H1 (cell line): ENCODE data around the gene NR1H2. TPM values are rescaled to one million over a fixed set of nuclear protein-coding genes. Genes with fewer than 3 reads are reported as not detected.

ENCODE experiments used
- CTCF ChIA-PET: fragments of 300-600 bp; sonication (Branson Sonifier 250); formaldehyde crosslinking; loops from one replicate; lab custom pipeline; 2021; ENCODE audit not compliant: partially characterized antibody; lab: Charles Lee
- POLR2A ChIA-PET: fragments of 300-600 bp; sonication (Branson Sonifier 250); formaldehyde crosslinking; loops from one replicate; lab custom pipeline; 2021; ENCODE audit warnings: inconsistent platforms; ENCODE audit not compliant: partially characterized antibody; lab: Charles Lee
- DNase-seq, 2 experiments: peaks; one replicate each; pipeline versions ENCODE4 v3.0.0 to v3.0.0-alpha.2; 2010 to 2022; ENCODE audit warnings: low spot score in 2 of 2, low read depth in 1 of 2, mixed read lengths in 1 of 2
- FAIRE-seq: peaks from 2 replicates; lab custom pipeline; 2011; peaks lifted over from hg19 to GRCh38; lab: Jason Lieb, UNC
- H2AFZ ChIP-seq: 2 replicates; pipeline ENCODE4 v1.8.1; 2012; ENCODE audit warnings: low read length, inconsistent platforms
- H2AK5ac ChIP-seq: 2 replicates; pipeline ENCODE4 v1.6.1; 2013; ENCODE audit warnings: low read depth, low read length
- H2BK120ac ChIP-seq: replicated peaks from 2 replicates; pipeline ENCODE3; 2013; ENCODE audit warnings: low read depth, low read length, inconsistent platforms
- H2BK12ac ChIP-seq: 2 replicates; pipeline ENCODE4 v1.6.1; 2013; ENCODE audit warnings: low read depth, low read length
- H2BK15ac ChIP-seq: 2 replicates; pipeline ENCODE4 v1.6.1; 2013; ENCODE audit warnings: low read length
- H2BK20ac ChIP-seq: 2 replicates; pipeline ENCODE4 v1.6.1; 2013; ENCODE audit warnings: low read length
- H2BK5ac ChIP-seq: 2 replicates; pipeline ENCODE4 v1.6.1; 2013; ENCODE audit warnings: low read depth, low read length
- H3K14ac ChIP-seq: 2 replicates; pipeline ENCODE4 v1.6.1; 2013; ENCODE audit warnings: inconsistent platforms; ENCODE audit not compliant: insufficient read length
- H3K18ac ChIP-seq: 2 replicates; pipeline ENCODE4 v1.6.1; 2013; ENCODE audit warnings: low read length; ENCODE audit errors: extremely low read depth
- H3K23ac ChIP-seq: 2 replicates; pipeline ENCODE4 v1.6.1; 2013; ENCODE audit warnings: inconsistent platforms; ENCODE audit not compliant: insufficient read length
- H3K23me2 ChIP-seq: 2 replicates; pipeline ENCODE4 v1.6.1; 2013; ENCODE audit warnings: low read depth, low read length
- H3K27ac ChIP-seq: 2 replicates; pipeline ENCODE4 v1.6.1; 2011; ENCODE audit warnings: low read depth, low read length, inconsistent platforms
- H3K27me3 ChIP-seq, 4 experiments: replicated peaks in 1 of 4; 1 replicate in 1 of 4; 2 replicates in 3 of 4; pipeline versions ENCODE4 v1.6.1 to v1.8.1; 2011 to 2013; ENCODE audit warnings: low read length in 3 of 4, mild to moderate bottlenecking in 3 of 4, inconsistent platforms in 2 of 4, mixed read lengths in 2 of 4, moderate library complexity in 1 of 4; ENCODE audit not compliant: control insufficient read depth in 3 of 4, insufficient read depth in 3 of 4; ENCODE audit errors: extremely low read depth in 1 of 4
- H3K36me3 ChIP-seq, 4 experiments: 2 replicates each; pipeline versions ENCODE4 v1.6.1 to v1.8.1; 2011 to 2013; ENCODE audit warnings: mild to moderate bottlenecking in 4 of 4, low read length in 3 of 4, moderate library complexity in 2 of 4, control low read depth in 1 of 4, inconsistent platforms in 1 of 4; ENCODE audit not compliant: insufficient read depth in 4 of 4, control insufficient read depth in 2 of 4
- H3K4ac ChIP-seq: replicated peaks from 2 replicates; pipeline ENCODE3; 2013; ENCODE audit warnings: low read length, low read depth, mixed read lengths, inconsistent platforms; ENCODE audit not compliant: insufficient read length
- H3K4me1 ChIP-seq, 4 experiments: replicated peaks in 1 of 4; 1 replicate in 1 of 4; 2 replicates in 3 of 4; pipeline versions ENCODE4 v1.6.1 to v1.8.1; 2011 to 2013; ENCODE audit warnings: low read length in 3 of 4, inconsistent platforms in 2 of 4, mixed read lengths in 1 of 4; ENCODE audit not compliant: insufficient read depth in 4 of 4, control insufficient read depth in 3 of 4
- H3K4me2 ChIP-seq, 2 experiments: 2 replicates each; pipeline versions ENCODE4 v1.6.1 to v1.8.1; 2011 to 2013; ENCODE audit warnings: low read depth in 2 of 2, low read length in 2 of 2, control low read depth in 1 of 2, inconsistent platforms in 1 of 2, mild to moderate bottlenecking in 1 of 2; ENCODE audit not compliant: insufficient read depth in 1 of 2
- H3K4me3 ChIP-seq, 4 experiments: fragments of 200-600, 300-600 bp in 1 of 4; sonication (generic), shearing (Covaris generic), sonication (Bioruptor Twin) in 1 of 4; 2 replicates each; pipeline versions ENCODE4 v1.5.1 to v1.8.1; 2011 to 2016; ENCODE audit warnings: low read length in 4 of 4, low read depth in 3 of 4, control low read depth in 2 of 4, inconsistent platforms in 2 of 4, mild to moderate bottlenecking in 2 of 4, mixed read lengths in 1 of 4, moderate library complexity in 1 of 4; ENCODE audit not compliant: insufficient read depth in 2 of 4; ENCODE audit errors: extremely low read depth in 1 of 4
- H3K56ac ChIP-seq: replicated peaks from 2 replicates; pipeline ENCODE3; 2013; ENCODE audit warnings: low read depth, mild to moderate bottlenecking, mixed read lengths, low read length, inconsistent platforms; ENCODE audit not compliant: insufficient read length
- H3K79me1 ChIP-seq: 2 replicates; pipeline ENCODE4 v1.6.1; 2013; ENCODE audit warnings: low read depth, low read length, control low read depth
- H3K79me2 ChIP-seq, 2 experiments: 2 replicates each; pipeline versions ENCODE4 v1.6.1 to v1.8.1; 2012 to 2013; ENCODE audit warnings: low read length in 2 of 2, mild to moderate bottlenecking in 2 of 2, inconsistent platforms in 1 of 2; ENCODE audit not compliant: insufficient read depth in 2 of 2, control insufficient read depth in 1 of 2
- H3K9ac ChIP-seq, 4 experiments: replicated peaks in 1 of 4; 1 replicate in 1 of 4; 2 replicates in 3 of 4; pipeline versions ENCODE4 v1.6.1 to v1.8.1; 2011 to 2013; ENCODE audit warnings: low read depth in 3 of 4, low read length in 3 of 4, control low read depth in 2 of 4, mild to moderate bottlenecking in 2 of 4, moderate library complexity in 2 of 4, inconsistent platforms in 1 of 4; ENCODE audit errors: extremely low read depth in 1 of 4
- H3K9me3 ChIP-seq, 2 experiments: 2 replicates each; pipeline versions ENCODE4 v1.6.1 to v1.8.1; 2012 to 2013; ENCODE audit warnings: mild to moderate bottlenecking in 2 of 2, moderate library complexity in 2 of 2, control low read depth in 1 of 2, inconsistent platforms in 1 of 2, low read depth in 1 of 2, low read length in 1 of 2, mixed read lengths in 1 of 2; ENCODE audit not compliant: insufficient read depth in 2 of 2
- H4K20me1 ChIP-seq, 2 experiments: replicated peaks in 1 of 2; 2 replicates each; pipeline versions ENCODE3 to v1.8.1; 2011 to 2013; ENCODE audit warnings: inconsistent platforms in 2 of 2, low read length in 2 of 2, mild to moderate bottlenecking in 1 of 2; ENCODE audit not compliant: insufficient read depth in 2 of 2, control insufficient read depth in 1 of 2
- H4K5ac ChIP-seq: 2 replicates; pipeline ENCODE4 v1.6.1; 2013; ENCODE audit warnings: low read length, low read depth, mixed read lengths, inconsistent platforms; ENCODE audit not compliant: insufficient read length
- H4K8ac ChIP-seq: 2 replicates; pipeline ENCODE4 v1.8.0; 2013; ENCODE audit warnings: mild to moderate bottlenecking, moderate library complexity, low read length, inconsistent platforms; ENCODE audit not compliant: insufficient read depth; ENCODE audit errors: extremely low read depth
- H4K91ac ChIP-seq: replicated peaks from 2 replicates; pipeline ENCODE3; 2013; ENCODE audit warnings: low read length, mixed read lengths, inconsistent platforms; ENCODE audit not compliant: insufficient read length
- CREB1 ChIP-seq: IDR thresholded peaks from 2 replicates; pipeline ENCODE4 v1.6.1; 2012; ENCODE audit warnings: inconsistent platforms
- EZH2 ChIP-seq: fragments of 200-600 bp; sonication (generic); IDR thresholded peaks from 2 replicates; pipeline ENCODE4 v1.7.1; 2012; ENCODE audit warnings: low read depth, mild to moderate bottlenecking, moderate library complexity, low read length, inconsistent platforms; ENCODE audit not compliant: severe bottlenecking
- MAX ChIP-seq: IDR thresholded peaks from 2 replicates; pipeline ENCODE4 v1.6.1; 2012; ENCODE audit warnings: inconsistent platforms
- WGBS, 2 experiments: shearing (Covaris generic) in 1 of 2; methylation state at CpG; one replicate each; pipeline versions ENCODE4 v1.1.6 to v1.1.7; 2013 to 2015; ENCODE audit warnings: low lambda C conversion rate in 2 of 2, mixed read lengths in 2 of 2, inconsistent platforms in 1 of 2, low coverage in 1 of 2, missing lambda C conversion rate in 1 of 2; ENCODE audit not compliant: insufficient replicate concordance in 2 of 2, insufficient coverage in 1 of 2, insufficient read length in 1 of 2; ENCODE audit errors: extremely low coverage in 1 of 2, missing lambda C conversion rate in 1 of 2; 5-methylcytosine and 5-hydroxymethylcytosine counted together
- polyA plus RNA-seq, 7 experiments: library from polyadenylated mRNA; depleted of rRNA in 3 of 7; stranded (reverse) in 5 of 7; unstranded in 2 of 7; fragments of >200 nt in 5 of 7; fragments of 200-250 nt in 2 of 7; gene quantifications; 1 replicate in 5 of 7; 2 replicates in 1 of 7; 4 replicates in 1 of 7; pipeline versions ENCODE4 v1.2.1 to v1.2.3, GENCODE V29; 2011 to 2013; ENCODE audit warnings: missing spikeins in 2 of 7, mixed read lengths in 2 of 7
- total RNA-seq: library from RNA; stranded (reverse); fragmentation: NEBNext Ultra II Directional; extraction: Animal tissue kit (Norgen Biotek cat#: 25700); gene quantifications from 2 replicates; pipeline ENCODE4 v1.2.1, GENCODE V29; 2021

The NR1H2 gene
- total and polyA plus RNA-seq, 2 of the 8 experiments (the other 6 are each of a cell fraction or from before 2014, with no cell fraction given), result 40.3 to 47.5 TPM

- Histone ChIP-seq H2AK5ac (no peak overlapping the region), H2BK15ac (no peak overlapping the region), H3K27ac (no peak overlapping the region), H4K5ac (no peak overlapping the region), H3K36me3 (no peaks in the 10 kb centered on the region), H3K4me3 (no peak overlapping the region), H3K23ac (no peak overlapping the region), H4K20me1 (no peaks in the 10 kb centered on the region), H3K4me1 (peaks cover 0 to 1% (median 0%) of the 10 kb centered on the region in 4 experiments; a peak in 3 of 7 replicates), H2BK120ac (no peak overlapping the region), H3K79me2 (no peaks in the 10 kb centered on the region), H2BK5ac (no peak overlapping the region), H2BK20ac (no peak overlapping the region), H3K14ac (no peak overlapping the region), H3K23me2 (peaks cover 5% of the 10 kb centered on the region; the same call in 1 of the 2 replicates), H3K79me1 (no peaks in the 10 kb centered on the region), H3K56ac (no peak overlapping the region), H2AFZ (no peak overlapping the region), H2BK12ac (no peak overlapping the region)
- DNase-seq (no peak), FAIRE-seq (no peak)
- WGBS, 2 experiments, result 90% methylated on average over 10 of the region's 10 CpGs; no CpG with 5 or more reads in 1 of the 2 experiments
- POLR2A ChIA-PET, result interaction anchor here (4.8 kb wide), 1 partner anchor 13 kb away, joined by 28 read pairs; the partner anchor contains the start of gene POLD1
- CTCF ChIA-PET, result interaction anchor here (1.2 kb wide), 1 partner anchor 15 kb away, joined by 4 read pairs; no protein-coding TSS in a partner anchor
- TF ChIP-seq EZH2 (no peak), CREB1 (no peak), MAX (no peak)
- TF ChIP-seq, all 59 proteins: peak for 0
- Histone ChIP-seq H3K27me3 (no peaks in the 10 kb centered on the region; a peak in 1 of 7 replicates), H4K91ac (no peak overlapping the region), H4K8ac (no peak overlapping the region), H3K9ac (no peak overlapping the region), H3K18ac (no peak overlapping the region), H3K4me2 (no peak overlapping the region), H3K4ac (no peak overlapping the region), H3K9me3 (no peaks in the 10 kb centered on the region)
Measured at GRCh38 chr19:50371914-50372475, 4.3 kb upstream of the NR1H2 start.
